Breast epithelium (tissue), 4 donors: ENCODE results near the gene MPPED1. TPM values are rescaled to one million over a fixed set of nuclear protein-coding genes. Genes with fewer than 3 reads are reported as not detected.

Experiments
- DNase-seq, 2 donors: peaks; one replicate each; pipeline ENCODE4 v3.0.0-alpha.2; 2019; ENCODE audit warnings: low spot score in 2 of 2
- H3K27ac ChIP-seq, 2 donors: fragments of 200-600 bp; sonication (generic) in 1 of 2; one replicate each; pipeline ENCODE4 v1.5.1; 2016 to 2019; ENCODE audit warnings: mild to moderate bottlenecking in 1 of 2
- H3K27me3 ChIP-seq, 2 donors: fragments of 200-600 bp; sonication (generic) in 1 of 2; one replicate each; pipeline versions ENCODE4 v1.5.1 to v1.6.0; 2017 to 2019; ENCODE audit warnings: control low read depth in 1 of 2, mild to moderate bottlenecking in 1 of 2
- H3K36me3 ChIP-seq: fragments of 200-600 bp; one replicate; pipeline ENCODE4 v1.5.1; 2019
- H3K4me1 ChIP-seq, 2 donors: fragments of 200-600 bp; sonication (generic); one replicate each; pipeline ENCODE4 v1.5.1; 2016 to 2019; ENCODE audit warnings: control low read depth in 1 of 2
- H3K4me3 ChIP-seq, 3 donors: fragments of 200-600 bp; sonication (generic); 1 replicate in 2 of 3; 2 replicates in 1 of 3; pipeline ENCODE4 v1.5.1; 2016 to 2019; ENCODE audit warnings: mild to moderate bottlenecking in 3 of 3, moderate library complexity in 2 of 3
- H3K9me3 ChIP-seq, 2 donors: fragments of 200-600 bp; sonication (generic) in 1 of 2; one replicate each; pipeline ENCODE4 v1.5.1; 2016 to 2019; ENCODE audit warnings: control low read depth in 1 of 2
- POLR2A ChIP-seq: fragments of 450-650 bp; IDR thresholded peaks from one replicate; pipeline ENCODE4 v1.6.1; 2016; ENCODE audit warnings: antibody characterized with exemption, mild to moderate bottlenecking, moderate library complexity
- POLR2AphosphoS5 ChIP-seq, 3 donors: sonication (generic); formaldehyde crosslinking; IDR thresholded peaks; one replicate each; pipeline ENCODE4 v1.6.1; 2017; ENCODE audit warnings: antibody characterized with exemption in 3 of 3
- intact Hi-C: fragments of 100-400 bp; cut with DNase I; formaldehyde crosslinking; loops from one replicate; pipeline ENCODE4 v1.15.1; 2023; ENCODE audit warnings: low total_unique reads
- total RNA-seq, 3 donors: library from RNA; depleted of rRNA; stranded (reverse); fragments of >200 nt; gene quantifications; one replicate each; pipeline ENCODE4 v1.1.0, GENCODE V29; 2016
- TF ChIP-seq, protein P1 (sequence below), 3 donors: fragments of 450-650 bp; IDR thresholded peaks; one replicate each; pipeline ENCODE4 v1.5.1; 2016 to 2017; ENCODE audit warnings: antibody characterized with exemption in 3 of 3, mild to moderate bottlenecking in 3 of 3, moderate library complexity in 3 of 3

MPPED1 gene
- total RNA-seq, 3 donors from 2014 or later, result 0.29 TPM; not detected in 2

DNA sequence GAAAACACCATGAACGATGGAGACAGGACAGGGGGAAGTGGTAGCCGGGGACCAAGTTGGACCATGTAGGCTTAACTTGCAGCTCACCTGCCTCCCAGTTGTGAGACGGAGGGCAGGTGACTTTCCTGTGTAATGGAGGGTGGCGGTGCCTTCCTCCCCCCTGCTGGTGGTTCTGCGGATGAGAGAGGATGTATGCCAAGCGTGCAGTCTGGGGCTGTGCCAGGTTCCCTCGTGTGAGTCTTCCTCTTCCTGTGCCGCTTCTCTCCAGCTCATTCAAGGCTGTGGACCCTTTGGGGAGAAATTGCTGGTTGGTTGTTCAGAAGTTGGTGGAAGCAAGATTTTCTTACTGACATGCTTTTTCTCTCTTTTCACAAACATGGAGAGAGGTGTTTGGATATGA is 35.1 kb downstream of the MPPED1 start:
- no peaks in the 10 kb centered on the region for H3K27me3 ChIP-seq
- no peak overlapping the region for H3K27ac ChIP-seq
- H3K9me3 ChIP-seq, result no peaks in the 10 kb centered on the region
- peak in 1 of 2 donors; percentile 47 for DNase-seq
- no peak overlapping the region for H3K4me3 ChIP-seq
- no peaks in the 10 kb centered on the region for H3K4me1 ChIP-seq
- intact Hi-C loops, result no loop called here
- TF ChIP-seq POLR2AphosphoS5 (IDR thresholded peaks at IDR 0.05), result no peak
- TF ChIP-seq, protein P1, sequence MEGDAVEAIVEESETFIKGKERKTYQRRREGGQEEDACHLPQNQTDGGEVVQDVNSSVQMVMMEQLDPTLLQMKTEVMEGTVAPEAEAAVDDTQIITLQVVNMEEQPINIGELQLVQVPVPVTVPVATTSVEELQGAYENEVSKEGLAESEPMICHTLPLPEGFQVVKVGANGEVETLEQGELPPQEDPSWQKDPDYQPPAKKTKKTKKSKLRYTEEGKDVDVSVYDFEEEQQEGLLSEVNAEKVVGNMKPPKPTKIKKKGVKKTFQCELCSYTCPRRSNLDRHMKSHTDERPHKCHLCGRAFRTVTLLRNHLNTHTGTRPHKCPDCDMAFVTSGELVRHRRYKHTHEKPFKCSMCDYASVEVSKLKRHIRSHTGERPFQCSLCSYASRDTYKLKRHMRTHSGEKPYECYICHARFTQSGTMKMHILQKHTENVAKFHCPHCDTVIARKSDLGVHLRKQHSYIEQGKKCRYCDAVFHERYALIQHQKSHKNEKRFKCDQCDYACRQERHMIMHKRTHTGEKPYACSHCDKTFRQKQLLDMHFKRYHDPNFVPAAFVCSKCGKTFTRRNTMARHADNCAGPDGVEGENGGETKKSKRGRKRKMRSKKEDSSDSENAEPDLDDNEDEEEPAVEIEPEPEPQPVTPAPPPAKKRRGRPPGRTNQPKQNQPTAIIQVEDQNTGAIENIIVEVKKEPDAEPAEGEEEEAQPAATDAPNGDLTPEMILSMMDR (IDR thresholded peaks at IDR 0.05), result no peak
- no peak for TF ChIP-seq POLR2A
- no peaks in the 10 kb centered on the region for H3K36me3 ChIP-seq

- H3K4me1 ChIP-seq, result no peaks in the 10 kb centered on the region
- intact Hi-C loops, result no loop called here
- H3K27ac ChIP-seq, result no peak overlapping the region
Observed at GRCh38 chr22:43447380-43447779, 35.6 kb downstream of the MPPED1 start.

DNA sequence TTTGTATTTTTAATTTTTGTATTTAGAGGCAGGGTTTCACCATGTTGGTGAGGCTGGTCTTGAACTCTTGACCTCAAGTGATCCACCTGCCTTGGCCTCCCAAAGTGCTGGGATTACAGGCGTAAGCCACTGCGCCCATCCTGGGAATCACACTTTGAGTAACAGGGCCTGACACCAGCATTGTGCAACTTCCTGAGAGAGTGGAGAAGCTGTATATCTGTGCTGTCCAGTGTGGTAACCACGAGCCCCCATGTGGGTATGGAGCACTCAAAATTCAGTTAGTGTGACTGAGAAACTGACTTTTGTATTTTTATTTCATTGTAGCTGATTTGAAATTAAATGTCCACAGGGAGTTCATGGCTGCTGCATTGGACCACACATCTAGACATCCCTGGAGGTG is 36.2 kb downstream of the MPPED1 start:
- Histone ChIP-seq H3K9me3 (no peaks in the 10 kb centered on the region), H3K4me3 (no peak overlapping the region), H3K27me3 (no peaks in the 10 kb centered on the region), H3K36me3 (no peaks in the 10 kb centered on the region), H3K4me1 (no peaks in the 10 kb centered on the region), H3K27ac (no peak overlapping the region)
- no peak for DNase-seq
- intact Hi-C loops, result no loop called here
- TF ChIP-seq, protein P1 (IDR thresholded peaks at IDR 0.05), result no peak
- TF ChIP-seq POLR2A (no peak), POLR2AphosphoS5 (IDR thresholded peaks at IDR 0.05) (no peak)

More at GRCh38 chr22:43447380-43447779, 35.6 kb downstream of the MPPED1 start:
- H3K36me3 ChIP-seq, result no peaks in the 10 kb centered on the region
- no peak overlapping the region for H3K4me3 ChIP-seq
- TF ChIP-seq, protein P1 (IDR thresholded peaks at IDR 0.05), result no peak
- no peak for TF ChIP-seq POLR2AphosphoS5 (IDR thresholded peaks at IDR 0.05)
- no peak for TF ChIP-seq POLR2A
- no peaks in the 10 kb centered on the region for H3K27me3 ChIP-seq
- no peak for DNase-seq
- no peaks in the 10 kb centered on the region for H3K9me3 ChIP-seq

DNA sequence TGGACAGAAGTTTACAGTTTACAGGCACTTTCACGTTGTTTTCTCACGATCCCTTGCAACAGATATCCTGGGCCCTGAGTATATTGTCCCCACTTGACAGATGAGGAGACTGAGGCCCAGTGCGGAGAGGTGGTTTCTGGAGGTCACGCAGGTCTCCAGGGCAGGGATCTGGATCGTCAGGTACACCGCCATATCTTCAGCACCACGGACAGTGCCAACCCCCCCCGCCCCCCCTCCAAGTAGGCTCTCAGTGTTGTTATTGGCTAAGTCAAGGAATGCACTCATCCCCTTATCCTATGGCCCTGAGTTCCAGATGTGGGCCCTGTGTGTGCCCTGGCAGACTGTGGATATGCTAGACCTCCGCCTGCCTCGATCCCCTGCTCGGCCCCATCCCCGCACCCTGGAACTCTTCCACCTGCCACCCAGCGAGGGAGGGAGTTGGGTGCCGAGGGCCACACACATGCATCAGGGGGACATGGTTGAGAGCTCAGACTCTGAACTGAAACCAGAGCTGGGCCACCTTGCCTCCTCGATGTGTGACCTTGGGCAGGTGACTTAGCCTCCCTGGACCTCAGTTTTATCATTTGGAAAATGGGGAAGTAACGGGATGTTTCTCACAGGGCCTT is 37.5 kb downstream of the MPPED1 start:
- Histone ChIP-seq H3K4me3 (no peak overlapping the region), H3K4me1 (no peaks in the 10 kb centered on the region), H3K36me3 (no peaks in the 10 kb centered on the region), H3K27ac (no peak overlapping the region), H3K27me3 (no peaks in the 10 kb centered on the region), H3K9me3 (no peaks in the 10 kb centered on the region)
- intact Hi-C loops, result no loop called here
- TF ChIP-seq, protein P1 (IDR thresholded peaks at IDR 0.05), result no peak
- DNase-seq, result no peak

GRCh38 chr22:43449831-43450225 is 38.0 kb downstream of the MPPED1 start:
- TF ChIP-seq, protein P1 (IDR thresholded peaks at IDR 0.05), result no peak
- TF ChIP-seq POLR2AphosphoS5 (IDR thresholded peaks at IDR 0.05), result no peak
- no peak for TF ChIP-seq POLR2A
- H3K4me3 ChIP-seq, result no peak overlapping the region
- intact Hi-C loops, result no loop called here
- no peaks in the 10 kb centered on the region for H3K27me3 ChIP-seq
- H3K27ac ChIP-seq, result no peak overlapping the region
- no peaks in the 10 kb centered on the region for H3K36me3 ChIP-seq
- no peak for DNase-seq
- no peaks in the 10 kb centered on the region for H3K4me1 ChIP-seq
- H3K9me3 ChIP-seq, result no peaks in the 10 kb centered on the region
